ENCODE data around the gene MCM9. TPM values are rescaled to one million over a fixed set of nuclear protein-coding genes. Genes with fewer than 3 reads are reported as not detected.
"Not testable (repeated sequence)": the region's sequence is repeated elsewhere in the genome, so short reads cannot be mapped to it uniquely, and the experiment has no call there.

MCM9 gene
- total and polyA plus RNA-seq, 12 donors = 3.1 to 20.5 (median 14.5) TPM

DNA sequence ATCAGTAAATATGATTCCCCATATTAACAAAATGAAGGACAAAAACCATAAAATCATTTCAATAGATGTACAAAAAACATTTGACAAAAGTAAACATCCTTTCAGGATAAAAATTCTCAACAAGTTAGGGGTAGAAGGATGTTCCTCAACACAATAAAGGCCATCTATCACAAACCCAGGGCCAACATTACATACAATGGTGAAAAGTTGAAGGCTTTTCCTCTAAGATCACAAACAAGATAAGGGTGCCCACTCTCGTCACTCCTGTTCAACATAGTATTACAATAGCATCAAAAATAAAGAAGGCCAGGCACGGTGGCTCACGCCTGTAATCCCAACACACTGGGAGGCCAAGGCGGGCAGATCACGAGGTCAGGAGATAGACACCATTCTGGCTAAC, 63.6 kb downstream of the MCM9 start:
- 79 to 90% (median 83%) methylated on average over 5 of the region's 5 CpGs for WGBS, 4 donors
- H3K36me3 ChIP-seq (replicated peaks in 1 of 2) = no peaks in the 10 kb centered on the region
- peaks cover 0 to 19% of the 10 kb centered on the region in 2 donors for H3K4me1 ChIP-seq (replicated peaks in 1 of 2)
- peak overlapping the region in 1 of 5 donors; percentile 43 for H3K27ac ChIP-seq
- intact Hi-C loops (cut with DNase I) = no loop called here
- H3K9me3 ChIP-seq (replicated peaks in 1 of 3) = no peaks in the 10 kb centered on the region
- H3K27me3 ChIP-seq = no peaks in the 10 kb centered on the region
- TF ChIP-seq POLR2A (IDR thresholded peaks at IDR 0.05) = no peak
- no peak for TF ChIP-seq CTCF (IDR thresholded peaks at IDR 0.05)
- DNase-seq = no peak
- H3K4me3 ChIP-seq = no peak overlapping the region

GRCh38 chr6:118869894-118870589, 64.9 kb downstream of the MCM9 start:
- Histone ChIP-seq H3K27me3 (no peaks in the 10 kb centered on the region), H3K4me3 (no peak overlapping the region), H3K4me1 (replicated peaks in 1 of 2) (peaks cover 0 to 17% of the 10 kb centered on the region in 2 donors), H3K9me3 (replicated peaks in 1 of 3) (no peaks in the 10 kb centered on the region), H3K36me3 (replicated peaks in 1 of 2) (no peaks in the 10 kb centered on the region), H3K27ac (peak overlapping the region in 2 of 5 donors; percentile 31 to 43)
- intact Hi-C loops (cut with DNase I) = no loop called here
- no peak for DNase-seq
- 92 to 96% (median 95%) methylated on average over 2 of the region's 2 CpGs for WGBS, 4 donors
- TF ChIP-seq POLR2A (IDR thresholded peaks at IDR 0.05) (no peak), CTCF (IDR thresholded peaks at IDR 0.05) (no peak)

DNA sequence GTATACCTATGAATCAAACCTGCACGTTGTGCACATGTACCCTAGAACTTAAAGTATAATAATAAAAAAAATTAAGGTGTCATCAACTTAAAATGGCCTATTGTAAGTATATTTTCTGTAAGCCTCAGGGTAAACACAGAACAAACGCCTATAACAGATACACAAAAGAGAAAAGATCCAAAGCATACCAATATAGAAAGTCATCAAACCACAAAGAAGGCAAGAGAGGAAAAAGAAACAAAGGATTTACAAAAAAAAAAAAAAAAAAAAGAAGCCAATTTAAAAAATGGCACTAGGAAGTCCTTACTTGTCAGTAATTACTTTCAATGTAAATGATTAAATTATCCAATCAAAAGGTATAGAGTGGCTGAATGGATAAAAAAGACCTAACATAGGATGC, 65.6 kb downstream of the MCM9 start:
- WGBS, 4 donors = 96 to 99% (median 97%) methylated on average over 2 of the region's 2 CpGs
- no peak for DNase-seq

DNA sequence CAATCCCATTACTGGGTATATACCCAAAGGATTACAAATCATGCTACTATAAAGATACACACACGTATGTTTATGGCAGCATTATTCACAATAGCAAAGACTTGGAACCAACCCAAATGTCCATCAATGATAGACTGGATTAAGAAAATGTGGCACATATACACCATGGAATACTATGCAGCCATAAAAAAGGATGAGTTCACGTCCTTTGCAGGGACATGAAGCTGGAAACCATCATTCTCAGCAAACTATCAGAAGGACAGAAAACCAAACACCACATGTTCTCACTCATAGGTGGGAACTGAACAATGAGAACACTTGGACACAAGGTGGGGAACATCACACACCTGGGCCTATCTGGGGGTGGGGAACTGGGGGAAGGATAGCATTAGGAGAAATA, 66.1 kb downstream of the MCM9 start:
- H3K27ac ChIP-seq; H3K36me3 ChIP-seq (replicated peaks in 1 of 2); intact Hi-C loops (cut with DNase I); H3K4me3 ChIP-seq; DNase-seq; H3K9me3 ChIP-seq (replicated peaks in 1 of 3); H3K27me3 ChIP-seq: not testable (repeated sequence)
- peaks cover 0 to 25% of the 10 kb centered on the region in 2 donors for H3K4me1 ChIP-seq (replicated peaks in 1 of 2)
- WGBS, 4 donors = 83 to 97% (median 93%) methylated on average over 2 of the region's 2 CpGs

More for the DNA sequence above, 65.6 kb downstream of the MCM9 start:
- TF ChIP-seq CTCF (IDR thresholded peaks at IDR 0.05) (no peak), POLR2A (IDR thresholded peaks at IDR 0.05) (no peak)
- no peaks in the 10 kb centered on the region for H3K27me3 ChIP-seq
- no peaks in the 10 kb centered on the region for H3K9me3 ChIP-seq (replicated peaks in 1 of 3)
- intact Hi-C loops (cut with DNase I) = no loop called here
- no peak overlapping the region for H3K27ac ChIP-seq
- no peaks in the 10 kb centered on the region for H3K36me3 ChIP-seq (replicated peaks in 1 of 2)
- no peak overlapping the region for H3K4me3 ChIP-seq
- H3K4me1 ChIP-seq (replicated peaks in 1 of 2) = peaks cover 0 to 24% of the 10 kb centered on the region in 2 donors

DNA sequence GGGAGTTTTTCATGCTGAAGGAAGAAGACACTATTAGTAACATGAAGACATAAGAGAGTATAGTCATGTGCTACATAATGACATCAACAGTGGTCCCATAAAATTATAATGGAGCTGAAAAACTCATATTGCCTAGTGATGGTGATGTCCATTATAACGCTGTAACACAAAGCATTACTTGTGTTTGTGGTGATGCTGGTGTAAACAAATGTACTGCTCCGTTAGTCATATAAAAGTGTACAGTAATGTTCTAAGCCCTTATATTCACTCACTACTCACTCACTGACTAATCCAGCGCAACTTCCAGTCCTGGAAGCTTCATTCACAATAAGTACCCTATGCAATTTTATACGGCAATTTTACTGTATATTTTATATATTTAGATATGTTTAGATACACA, 67.8 kb downstream of the MCM9 start:
- DNase-seq = no peak
- TF ChIP-seq CTCF (IDR thresholded peaks at IDR 0.05) (no peak), POLR2A (IDR thresholded peaks at IDR 0.05) (no peak)
- H3K9me3 ChIP-seq (replicated peaks in 1 of 3) = no peaks in the 10 kb centered on the region
- H3K4me1 ChIP-seq (replicated peaks in 1 of 2) = peaks cover 0 to 21% of the 10 kb centered on the region in 2 donors
- intact Hi-C loops (cut with DNase I) = no loop called here
- H3K27ac ChIP-seq = no peak overlapping the region
- no peak overlapping the region for H3K4me3 ChIP-seq
- no peaks in the 10 kb centered on the region for H3K27me3 ChIP-seq
- no peaks in the 10 kb centered on the region for H3K36me3 ChIP-seq (replicated peaks in 1 of 2)
- 95 to 98% (median 95%) methylated on average over 4 of the region's 4 CpGs for WGBS, 4 donors

Data from adrenal gland (tissue), 12 donors.